Mesenchymal stem cell (in vitro differentiated cells and primary cell): Measurements from ENCODE around the gene TPTE. TPM values are rescaled to one million over a fixed set of nuclear protein-coding genes. Genes with fewer than 3 reads are reported as not detected.

ENCODE experiments used
- small RNA-seq: library from polyadenylated mRNA; stranded (forward); fragments of <200 nt; extraction: miRNeasy Mini kit (QIAGEN cat#:217004); gene quantifications from one replicate; pipeline ENCODE3, GENCODE V24; 2013; ENCODE audit warnings: low read depth

Gene TPTE

Small RNAs within 50 kb of the gene (small RNA-seq; reads per million reads assigned to genes)
- not detected for gene CYCSP41
